ENCODE data around the gene CEACAM3. TPM values are rescaled to one million over a fixed set of nuclear protein-coding genes. Genes with fewer than 3 reads are reported as not detected.

Gene CEACAM3
- total RNA-seq, 1 donor from 2014 or later, result not detected

DNA sequence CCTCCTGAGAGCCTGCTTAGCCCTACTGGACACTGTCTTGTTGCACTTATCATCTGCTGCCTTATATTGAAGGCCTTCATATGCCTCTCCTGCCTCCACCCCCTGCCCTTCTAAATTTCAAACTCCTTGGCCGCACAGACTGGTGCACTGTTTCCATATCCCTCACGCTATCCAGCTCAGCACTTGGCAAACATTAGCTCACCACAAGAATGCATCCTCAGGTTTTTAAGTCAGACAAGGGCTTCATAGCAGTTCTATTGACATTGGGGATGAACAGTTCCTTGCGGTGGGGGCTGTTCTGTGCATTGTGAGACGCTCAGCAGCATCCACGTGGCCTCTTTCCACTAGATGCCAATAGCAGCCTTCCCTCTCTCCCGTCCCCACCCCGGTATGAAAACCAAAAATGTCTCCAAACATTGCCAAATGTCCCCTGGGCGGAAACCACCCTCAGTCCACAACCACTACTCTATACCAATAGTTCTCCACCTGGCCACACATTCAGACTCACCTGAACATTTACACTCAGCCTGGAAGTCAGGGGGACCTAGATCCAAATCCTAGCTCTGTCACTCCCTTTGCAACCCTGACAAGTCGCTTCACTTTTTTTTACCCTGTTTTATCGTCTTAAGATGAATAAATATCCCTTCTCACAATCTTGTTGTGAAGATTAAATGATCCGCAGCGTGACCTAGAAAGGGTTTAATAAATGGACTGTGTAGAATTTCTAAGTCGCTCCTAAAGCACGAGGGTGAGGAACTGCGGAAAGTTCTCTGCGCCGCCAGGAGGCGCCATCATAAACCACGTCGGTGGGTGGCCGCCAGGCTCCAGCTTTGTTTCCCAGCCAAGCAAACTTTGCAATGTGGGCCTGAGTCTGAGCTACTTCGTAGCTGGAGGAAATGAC is 3.6 kb upstream of the CEACAM3 start:
- DNase-seq, result peak; percentile 45

GRCh38 chr19:41793414-41793727 is 3.0 kb upstream of the CEACAM3 start:
- no peak for DNase-seq

- DNase-seq, result peak; percentile 35
Measured at GRCh38 chr19:41795031-41795461, 1.3 kb upstream of the CEACAM3 start.

- DNase-seq, result no peak
Measured at GRCh38 chr19:41796901-41797300, 514 bp downstream of the CEACAM3 start.

GRCh38 chr19:41799444-41800000 is 3.1 kb downstream of the CEACAM3 start:
- peak; percentile 15 for DNase-seq

GRCh38 chr19:41801031-41801430 is 4.6 kb downstream of the CEACAM3 start:
- DNase-seq, result no peak

- no peak for DNase-seq
Measured at GRCh38 chr19:41801792-41802211, 5.4 kb downstream of the CEACAM3 start.

DNA sequence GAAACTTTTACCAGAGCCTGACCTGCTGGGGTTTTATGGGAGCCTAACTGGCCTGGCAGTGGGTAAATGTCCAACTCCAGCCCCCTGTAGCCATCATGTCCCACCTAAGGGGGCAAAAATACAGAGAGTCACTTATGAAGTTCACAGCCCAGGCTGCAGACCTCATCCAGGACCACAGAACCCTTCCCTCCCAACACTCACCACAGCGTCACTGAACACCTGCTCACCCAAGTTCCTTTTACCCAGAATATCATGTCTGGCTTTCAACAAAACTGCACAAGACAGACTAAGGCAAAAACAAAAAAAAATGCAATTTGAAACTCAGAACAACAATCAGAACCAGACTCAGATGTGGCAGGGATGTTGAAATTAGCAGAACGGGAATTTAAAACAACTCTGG is 6.4 kb downstream of the CEACAM3 start:
- DNase-seq, result no peak

DNA sequence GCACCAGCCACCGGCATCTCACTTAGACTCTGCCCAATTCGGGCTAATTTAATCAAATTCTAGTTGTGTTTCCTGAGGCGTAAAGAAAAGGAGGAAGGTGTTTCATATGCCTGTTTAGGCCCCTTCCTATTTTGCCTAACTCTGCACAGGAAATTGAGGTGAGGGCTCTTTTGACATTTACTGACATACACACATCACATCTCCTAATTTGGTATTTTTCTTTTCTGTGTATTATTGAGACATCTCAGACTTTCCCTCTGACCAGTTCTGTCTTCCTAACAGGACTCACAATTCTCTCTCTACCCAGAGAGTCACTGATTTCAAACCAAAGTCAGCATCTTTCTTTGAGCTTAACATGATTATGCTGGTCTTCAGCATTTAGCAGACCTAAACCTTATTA is 7.9 kb downstream of the CEACAM3 start:
- no peak for DNase-seq

GRCh38 chr19:41807176-41807575 is 10.8 kb downstream of the CEACAM3 start:
- DNase-seq, result no peak

DNA sequence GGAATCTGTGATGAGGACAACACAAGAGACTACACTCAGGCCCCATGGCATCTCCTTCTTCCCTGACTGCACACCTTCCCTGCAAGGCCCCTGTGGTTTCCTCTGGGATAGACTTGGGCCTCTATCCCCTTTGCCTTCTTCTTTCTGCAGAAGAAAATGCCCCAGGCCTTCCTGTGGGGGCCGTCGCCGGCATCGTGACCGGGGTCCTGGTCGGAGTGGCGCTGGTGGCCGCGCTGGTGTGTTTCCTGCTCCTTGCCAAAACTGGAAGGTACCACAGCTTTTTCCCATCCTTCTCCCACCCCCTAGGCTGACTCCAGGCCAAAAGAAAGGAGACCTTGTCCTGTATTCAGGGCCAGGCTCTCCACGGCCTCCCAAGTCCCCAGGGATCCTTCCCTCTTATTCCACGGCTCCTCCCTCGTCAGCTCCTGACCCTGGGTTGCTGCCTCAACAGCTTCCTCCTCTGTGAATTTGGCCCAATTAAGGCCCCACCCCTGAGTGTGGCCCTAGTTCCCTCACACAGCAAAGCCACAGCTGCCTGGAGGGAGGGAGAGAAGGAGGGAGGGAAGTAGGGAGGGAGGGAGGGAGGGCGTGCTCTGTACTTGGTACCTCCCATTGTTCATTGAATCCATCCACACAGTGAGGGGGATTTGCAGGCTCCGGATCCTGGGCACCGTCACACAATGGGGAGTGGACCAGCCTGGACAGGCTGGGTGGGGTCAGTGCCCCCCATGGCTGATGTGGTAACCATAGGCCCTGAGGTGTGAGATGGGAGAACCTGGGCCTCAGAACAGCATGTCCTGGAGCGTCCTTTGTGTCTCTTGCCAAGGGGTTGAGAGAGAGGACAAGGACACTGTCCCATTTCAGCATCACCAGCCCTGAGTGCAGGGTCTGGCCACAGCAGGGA is 12.5 kb downstream of the CEACAM3 start:
- DNase-seq, result no peak

GRCh38 chr19:41810301-41810700 is 13.9 kb downstream of the CEACAM3 start:
- DNase-seq, result no peak

- no peak for DNase-seq
Measured at GRCh38 chr19:41811036-41811435, 14.6 kb downstream of the CEACAM3 start.

DNA sequence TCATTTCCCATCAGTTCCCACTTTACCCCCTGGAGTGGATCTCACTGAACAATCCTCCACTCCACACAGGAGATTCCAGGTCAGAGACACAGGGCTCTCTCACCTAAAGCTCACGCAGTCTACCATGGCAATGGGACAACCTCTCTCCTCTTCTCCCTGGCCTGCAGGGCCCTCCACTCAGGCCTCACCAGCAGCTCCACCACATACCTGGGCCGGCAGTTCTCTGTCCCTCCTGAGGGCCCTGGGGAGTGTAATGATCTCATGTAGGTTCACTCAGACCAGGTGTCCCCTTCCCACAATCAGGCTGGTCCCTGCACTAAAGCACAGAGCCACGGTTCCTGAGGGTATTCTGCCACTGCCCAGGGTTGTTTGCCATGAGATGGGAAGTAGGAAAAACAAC is 15.6 kb downstream of the CEACAM3 start:
- no peak for DNase-seq

- no peak for DNase-seq
Measured at GRCh38 chr19:41813911-41814310, 17.5 kb downstream of the CEACAM3 start.

- DNase-seq, result no peak
Measured at GRCh38 chr19:41815301-41815700, 18.9 kb downstream of the CEACAM3 start.

DNA sequence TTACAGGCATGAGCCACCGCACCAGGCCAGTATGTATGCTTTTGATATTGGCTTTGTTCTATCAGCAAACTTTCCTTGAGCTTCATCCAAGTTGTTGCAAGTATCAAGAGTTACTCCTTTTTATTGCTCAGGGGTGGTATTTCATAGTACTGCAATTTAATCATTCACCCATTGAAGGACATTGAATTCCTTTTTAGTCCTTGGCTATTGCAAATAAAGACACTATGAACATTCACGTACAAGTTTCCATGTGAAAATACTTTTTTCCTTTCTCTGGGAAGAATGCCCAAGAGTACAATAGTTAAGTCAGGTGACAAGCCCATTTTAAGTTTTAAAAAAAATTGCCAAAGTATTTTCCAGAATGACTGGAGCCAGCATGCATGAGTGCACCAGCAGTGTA is 20.4 kb downstream of the CEACAM3 start:
- DNase-seq, result no peak

DNA sequence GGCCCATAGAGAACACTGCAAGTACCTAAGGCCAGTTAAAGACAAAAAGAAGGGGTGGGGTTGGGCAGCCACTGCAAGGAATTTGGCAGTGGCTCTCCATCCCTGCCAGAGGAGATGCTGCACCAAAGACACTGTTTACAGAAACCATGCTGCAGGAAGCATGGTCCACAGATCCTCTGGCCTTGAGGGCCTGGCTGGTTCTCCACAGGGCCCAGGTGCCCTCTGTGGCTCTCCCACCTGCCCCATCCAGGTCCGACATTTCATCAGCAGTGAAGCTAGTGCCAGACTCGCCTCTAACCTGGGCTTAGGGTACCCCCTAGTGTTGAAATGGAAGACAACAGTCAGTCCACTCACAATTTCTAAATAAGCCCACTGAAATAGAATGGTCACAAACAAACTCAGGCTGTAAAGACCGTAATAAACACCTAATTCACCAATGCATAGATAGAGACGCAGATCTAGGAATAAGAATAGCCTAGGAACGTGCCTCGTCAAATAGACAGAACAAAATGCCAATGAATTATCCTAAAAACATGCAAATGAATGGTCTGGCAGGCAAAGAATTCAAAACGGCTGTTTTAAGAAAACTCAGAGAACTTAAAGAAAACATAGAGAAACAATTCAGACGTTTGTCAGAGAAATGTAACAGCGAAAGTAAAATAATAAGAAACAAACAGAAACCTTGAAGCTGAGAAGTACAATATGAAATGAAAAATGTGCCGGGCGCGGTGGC is 24.8 kb downstream of the CEACAM3 start:
- DNase-seq, result peak; percentile 18

- no peak for DNase-seq
Measured at GRCh38 chr19:41837981-41838708, 41.8 kb downstream of the CEACAM3 start.

- DNase-seq, result no peak
Measured at GRCh38 chr19:41839211-41839610, 42.8 kb downstream of the CEACAM3 start.

- DNase-seq, result no peak
Measured at GRCh38 chr19:41843371-41843770, 47.0 kb downstream of the CEACAM3 start.

- DNase-seq, result no peak
Measured at GRCh38 chr19:41844601-41845000, 48.2 kb downstream of the CEACAM3 start, which contains the start of gene LYPD4. Gene LYPD4 (minus strand): TSS chr19:41844683. CDS start chr19:41839285, 5,398 bp downstream.

Measured in tongue (tissue), 2 donors.